ENCODE measurements around the gene PRG3. TPM values are rescaled to one million over a fixed set of nuclear protein-coding genes. Genes with fewer than 3 reads are reported as not detected.

The PRG3 gene
- total RNA-seq, 4 donors from 2014 or later: not detected

GRCh38 chr11:57407941-57408475 lies 27.1 kb upstream of the PRG3 start:
- Histone ChIP-seq H3K9me3 (no peaks in the 10 kb centered on the region), H3K4me1 (peaks cover 0 to 17% (median 0%) of the 10 kb centered on the region in 4 donors), H3K36me3 (peaks cover 0 to 85% (median 0%) of the 10 kb centered on the region in 3 donors), H3K27me3 (no peaks in the 10 kb centered on the region), H3K4me3 (no peak overlapping the region), H3K27ac (no peak overlapping the region)
- no peak for DNase-seq (ENCODE audit: low spot score in 2 of 2)
- TF ChIP-seq POLR2A (IDR thresholded peaks at IDR 0.05) (no peak), EP300 (IDR thresholded peaks at IDR 0.05) (no peak)
- TF ChIP-seq, protein P1, sequence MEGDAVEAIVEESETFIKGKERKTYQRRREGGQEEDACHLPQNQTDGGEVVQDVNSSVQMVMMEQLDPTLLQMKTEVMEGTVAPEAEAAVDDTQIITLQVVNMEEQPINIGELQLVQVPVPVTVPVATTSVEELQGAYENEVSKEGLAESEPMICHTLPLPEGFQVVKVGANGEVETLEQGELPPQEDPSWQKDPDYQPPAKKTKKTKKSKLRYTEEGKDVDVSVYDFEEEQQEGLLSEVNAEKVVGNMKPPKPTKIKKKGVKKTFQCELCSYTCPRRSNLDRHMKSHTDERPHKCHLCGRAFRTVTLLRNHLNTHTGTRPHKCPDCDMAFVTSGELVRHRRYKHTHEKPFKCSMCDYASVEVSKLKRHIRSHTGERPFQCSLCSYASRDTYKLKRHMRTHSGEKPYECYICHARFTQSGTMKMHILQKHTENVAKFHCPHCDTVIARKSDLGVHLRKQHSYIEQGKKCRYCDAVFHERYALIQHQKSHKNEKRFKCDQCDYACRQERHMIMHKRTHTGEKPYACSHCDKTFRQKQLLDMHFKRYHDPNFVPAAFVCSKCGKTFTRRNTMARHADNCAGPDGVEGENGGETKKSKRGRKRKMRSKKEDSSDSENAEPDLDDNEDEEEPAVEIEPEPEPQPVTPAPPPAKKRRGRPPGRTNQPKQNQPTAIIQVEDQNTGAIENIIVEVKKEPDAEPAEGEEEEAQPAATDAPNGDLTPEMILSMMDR (IDR thresholded peaks at IDR 0.05): no peak
- 90 to 96% methylated on average over 8 of the region's 8 CpGs for WGBS, 2 donors

DNA sequence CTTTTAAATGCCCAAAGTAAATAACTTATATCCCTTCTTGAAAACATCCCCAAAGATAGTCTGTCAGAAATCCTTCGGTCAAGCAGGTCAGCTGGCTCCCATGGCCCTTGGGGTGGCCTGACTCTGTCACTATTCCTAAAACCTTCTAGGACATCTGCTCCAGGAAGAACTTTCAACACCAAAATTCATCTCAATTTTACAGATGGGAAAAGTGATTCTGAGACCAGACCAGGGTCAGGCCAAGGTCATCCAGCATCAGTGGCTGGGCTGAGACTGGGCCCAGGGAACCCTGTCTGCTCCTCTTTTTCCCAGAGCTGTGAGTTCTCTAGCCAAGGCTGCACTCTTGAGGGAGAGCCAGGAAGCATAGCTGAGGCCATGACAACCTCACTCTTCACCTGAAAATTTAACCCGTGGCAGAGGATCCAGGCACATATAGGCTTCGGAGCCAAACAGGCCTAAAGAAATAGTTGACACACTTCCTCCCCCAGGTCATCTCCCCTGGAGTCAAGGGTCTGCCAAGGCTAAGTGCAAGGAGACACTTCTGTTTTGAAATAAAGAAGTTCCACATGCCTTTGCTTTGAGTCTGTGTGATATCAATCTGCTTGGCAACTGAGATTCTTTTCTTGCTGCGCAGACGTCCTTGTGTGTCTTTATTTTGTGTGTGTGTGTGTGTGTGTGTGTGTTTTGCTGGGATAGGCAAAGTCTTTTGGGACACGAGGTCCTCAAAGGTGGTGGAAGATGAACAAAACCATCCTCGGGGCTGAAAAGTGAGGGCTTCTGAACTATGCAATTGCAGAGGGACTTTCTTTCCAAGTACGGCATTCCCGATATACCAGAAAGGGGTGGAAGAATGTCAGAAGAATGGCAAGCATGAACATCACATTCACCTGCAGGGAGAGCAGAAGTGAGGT lies 26.3 kb upstream of the PRG3 start:
- H3K4me1 ChIP-seq: peaks cover 0 to 17% (median 0%) of the 10 kb centered on the region in 4 donors
- no peak overlapping the region for H3K4me3 ChIP-seq
- no peaks in the 10 kb centered on the region for H3K27me3 ChIP-seq
- no peak for TF ChIP-seq POLR2A (IDR thresholded peaks at IDR 0.05)
- TF ChIP-seq, protein P1 (IDR thresholded peaks at IDR 0.05): no peak
- TF ChIP-seq EP300 (IDR thresholded peaks at IDR 0.05): no peak
- WGBS, 2 donors: 72 to 81% methylated on average over 9 of the region's 9 CpGs
- H3K36me3 ChIP-seq: peaks cover 0 to 77% (median 0%) of the 10 kb centered on the region in 3 donors
- DNase-seq (ENCODE audit: low spot score in 2 of 2): no peak
- H3K9me3 ChIP-seq: no peaks in the 10 kb centered on the region
- peak overlapping the region in 2 of 4 donors; percentile 50 to 54 for H3K27ac ChIP-seq

DNA sequence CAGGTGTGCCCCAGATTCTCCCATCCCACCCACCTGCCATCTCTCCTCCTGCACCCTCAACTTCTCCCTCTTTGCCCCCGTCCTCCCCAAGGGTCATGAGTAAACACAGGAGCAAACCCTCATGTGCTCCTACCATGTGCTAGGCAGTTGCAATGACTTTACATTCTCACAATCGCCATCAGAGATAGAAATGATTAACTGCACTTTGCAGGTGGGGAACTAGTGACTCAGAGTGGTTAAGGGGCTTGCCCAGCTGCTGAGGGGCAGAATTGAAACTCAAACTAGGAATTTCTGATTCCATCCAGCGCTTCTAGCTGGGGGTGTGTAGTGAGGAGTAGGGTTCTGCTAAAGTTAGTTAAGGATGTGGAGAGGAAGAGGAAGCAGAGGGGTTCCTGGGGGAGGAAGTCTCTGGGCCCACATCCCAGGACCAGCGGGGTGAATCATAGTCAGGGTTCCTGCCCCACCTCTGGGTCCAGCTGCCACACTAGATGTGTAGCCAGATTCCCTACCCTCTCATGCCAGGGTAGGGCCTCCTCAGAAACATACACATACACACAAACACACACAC lies 25.5 kb upstream of the PRG3 start:
- 69 to 72% methylated on average over 4 of the region's 4 CpGs for WGBS, 2 donors
- peak in 1 of 2 donors; percentile 13 for DNase-seq (ENCODE audit: low spot score in 2 of 2)
- Histone ChIP-seq H3K27me3 (no peaks in the 10 kb centered on the region), H3K27ac (peak overlapping the region in 2 of 4 donors; percentile 50 to 54), H3K4me1 (peaks cover 0 to 17% (median 0%) of the 10 kb centered on the region in 4 donors), H3K4me3 (no peak overlapping the region), H3K9me3 (no peaks in the 10 kb centered on the region), H3K36me3 (peaks cover 0 to 69% (median 0%) of the 10 kb centered on the region in 3 donors)
- TF ChIP-seq EP300 (IDR thresholded peaks at IDR 0.05) (no peak), POLR2A (IDR thresholded peaks at IDR 0.05) (no peak)
- TF ChIP-seq, protein P1 (IDR thresholded peaks at IDR 0.05): no peak

DNA sequence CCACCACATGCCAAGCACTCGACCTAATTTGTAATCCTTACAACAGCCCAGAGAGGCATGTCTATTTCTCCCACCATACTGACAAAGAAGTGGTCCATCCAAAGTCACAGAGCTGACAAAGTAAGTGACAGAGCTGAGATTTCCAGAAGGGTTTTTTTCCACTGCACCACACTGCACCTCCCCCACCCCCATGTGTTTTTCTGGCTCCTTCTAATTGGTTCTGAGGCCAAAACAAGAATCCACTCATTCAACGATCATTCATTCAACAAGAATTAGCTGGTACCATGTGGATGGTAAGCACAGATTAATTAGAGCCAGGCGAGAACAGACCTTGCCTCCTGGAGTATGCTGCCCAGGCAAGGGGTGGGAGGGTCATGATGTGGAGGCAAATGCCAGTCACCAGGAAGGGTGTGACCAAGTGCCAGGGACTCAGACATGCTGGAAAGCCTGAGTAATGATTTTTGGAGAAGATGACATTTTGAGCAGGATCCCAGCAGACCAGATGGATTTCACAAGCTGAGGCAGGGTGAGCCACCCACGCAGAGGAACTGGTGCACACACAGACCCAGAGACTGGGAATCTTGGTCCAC lies 24.4 kb upstream of the PRG3 start:
- 85 to 88% methylated on average over 4 of the region's 4 CpGs for WGBS, 2 donors
- peaks cover 0 to 61% (median 0%) of the 10 kb centered on the region in 3 donors for H3K36me3 ChIP-seq
- H3K27me3 ChIP-seq: no peaks in the 10 kb centered on the region
- peaks cover 0 to 17% (median 0%) of the 10 kb centered on the region in 4 donors for H3K4me1 ChIP-seq
- no peak for DNase-seq (ENCODE audit: low spot score in 2 of 2)
- H3K9me3 ChIP-seq: no peaks in the 10 kb centered on the region
- H3K4me3 ChIP-seq: no peak overlapping the region
- TF ChIP-seq POLR2A (IDR thresholded peaks at IDR 0.05) (no peak), EP300 (IDR thresholded peaks at IDR 0.05) (no peak)
- TF ChIP-seq, protein P1 (IDR thresholded peaks at IDR 0.05): no peak
- no peak overlapping the region for H3K27ac ChIP-seq
